ENCODE results near the gene YAF2.
"Not testable (repeated sequence)": the region's sequence is repeated elsewhere in the genome, so short reads cannot be mapped to it uniquely, and the experiment has no call there.

YAF2 gene

DNA sequence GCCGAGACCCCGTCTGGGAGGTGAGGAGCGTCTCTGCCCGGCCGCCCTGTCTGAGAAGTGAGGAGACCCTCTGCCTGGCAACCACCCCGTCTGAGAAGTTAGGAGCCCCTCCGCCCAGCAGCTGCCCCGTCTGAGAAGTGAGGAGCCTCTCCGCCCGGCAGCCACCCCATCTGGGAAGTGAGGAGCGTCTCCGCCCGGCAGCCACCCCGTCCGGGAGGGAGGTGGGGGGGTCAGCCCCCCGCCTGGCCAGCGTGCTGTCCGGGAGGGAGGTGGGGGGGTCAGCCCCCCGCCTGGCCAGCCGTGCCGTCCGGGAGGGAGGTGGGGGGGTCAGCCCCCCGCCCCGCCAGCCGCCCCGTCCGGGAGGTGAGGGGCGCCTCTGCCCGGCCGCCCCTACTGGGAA, 10.5 kb downstream of the YAF2 start:
- H3K27me3 ChIP-seq (ENCODE audit: control insufficient read depth, insufficient read depth, low read length, poor library complexity, severe bottlenecking); H3K4me1 ChIP-seq (ENCODE audit: control insufficient read depth, insufficient read depth, low read length); H3K9me3 ChIP-seq (ENCODE audit: control insufficient read depth, low read length); H3K27ac ChIP-seq (ENCODE audit: insufficient read depth, low read depth, low read length, poor library complexity, severe bottlenecking); H3K4me3 ChIP-seq (ENCODE audit: insufficient read depth, low read depth, low read length); H3K36me3 ChIP-seq (ENCODE audit: control insufficient read depth, insufficient read depth, low read length): not testable (repeated sequence)
- WGBS, 2 experiments, result 93 to 95% methylated on average over 27 to 30 of the region's 30 CpGs

DNA sequence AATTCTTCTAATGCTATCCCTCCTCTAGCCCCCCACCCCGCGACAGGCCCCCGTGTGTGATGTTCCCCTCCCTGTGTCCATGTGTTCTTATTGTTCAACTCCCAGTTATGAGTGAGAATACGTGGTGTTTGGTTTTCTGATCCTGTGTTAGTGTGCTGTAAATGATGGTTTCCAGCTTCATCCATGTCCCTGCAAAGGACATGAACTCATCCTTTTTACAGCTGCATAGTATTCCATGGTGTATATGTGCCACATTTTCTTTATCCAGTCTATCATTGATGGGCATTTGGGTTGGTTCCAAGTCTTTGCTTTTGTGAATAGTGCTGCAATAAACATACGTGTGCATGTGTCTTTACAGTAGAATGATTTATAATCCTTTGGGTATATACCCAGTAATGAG, 13.5 kb downstream of the YAF2 start:
- not testable (repeated sequence) for H3K4me3 ChIP-seq (ENCODE audit: insufficient read depth, low read depth, low read length); H3K27ac ChIP-seq (ENCODE audit: insufficient read depth, low read depth, low read length, poor library complexity, severe bottlenecking); H3K27me3 ChIP-seq (ENCODE audit: control insufficient read depth, insufficient read depth, low read length, poor library complexity, severe bottlenecking); H3K4me1 ChIP-seq (ENCODE audit: control insufficient read depth, insufficient read depth, low read length); H3K9me3 ChIP-seq (ENCODE audit: control insufficient read depth, low read length); H3K36me3 ChIP-seq (ENCODE audit: control insufficient read depth, insufficient read depth, low read length)
- WGBS, 2 experiments, result 93 to 99% methylated on average over 4 of the region's 5 CpGs

DNA sequence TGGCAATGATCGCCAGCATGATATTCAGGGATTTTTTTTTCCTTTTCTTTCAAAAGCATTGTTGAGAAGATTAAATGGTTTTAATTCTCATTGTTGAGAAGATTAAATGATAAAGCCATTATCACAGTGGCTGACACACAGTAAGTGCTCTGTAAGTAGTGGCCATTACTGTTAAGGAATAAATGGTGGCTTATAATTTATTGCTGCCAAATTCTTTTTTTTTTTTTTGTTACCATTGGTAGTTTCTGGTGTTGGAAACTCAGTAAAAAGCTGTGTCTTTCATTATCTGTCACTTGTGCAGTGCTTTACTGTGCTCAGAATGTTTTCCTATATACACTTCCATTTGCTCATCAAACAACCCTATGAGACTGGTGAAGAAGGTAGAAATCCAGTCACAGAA, 15.3 kb downstream of the YAF2 start:
- WGBS, 2 experiments, result 94 to 95% methylated on average over 1 of the region's 1 CpG
- Histone ChIP-seq H3K4me1 (ENCODE audit: control insufficient read depth, insufficient read depth, low read length) (no peaks in the 10 kb centered on the region), H3K9me3 (ENCODE audit: control insufficient read depth, low read length) (no peaks in the 10 kb centered on the region), H3K27ac (ENCODE audit: insufficient read depth, low read depth, low read length, poor library complexity, severe bottlenecking) (no peak overlapping the region), H3K27me3 (ENCODE audit: control insufficient read depth, insufficient read depth, low read length, poor library complexity, severe bottlenecking) (no peaks in the 10 kb centered on the region), H3K36me3 (ENCODE audit: control insufficient read depth, insufficient read depth, low read length) (no peaks in the 10 kb centered on the region), H3K4me3 (ENCODE audit: insufficient read depth, low read depth, low read length) (no peak overlapping the region)

DNA sequence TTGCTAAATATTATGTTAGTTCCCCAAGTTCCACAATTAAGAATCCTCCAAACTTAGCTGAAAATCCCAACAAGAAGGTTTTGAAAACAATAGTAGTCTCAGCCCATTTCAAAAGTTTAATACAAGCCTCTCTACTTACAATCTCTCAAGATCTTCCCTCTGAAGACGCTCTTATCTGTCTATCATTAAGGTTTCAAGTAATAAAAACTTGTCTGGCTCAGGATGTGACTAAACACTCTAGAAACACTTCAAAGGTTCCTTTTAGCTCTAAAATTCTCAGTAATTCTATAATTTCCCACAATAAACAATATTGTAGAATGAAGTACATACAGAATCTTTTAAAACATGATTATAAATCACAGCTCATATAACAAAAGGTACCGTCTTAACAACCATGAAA, 16.3 kb downstream of the YAF2 start:
- Histone ChIP-seq H3K9me3 (ENCODE audit: control insufficient read depth, low read length) (no peaks in the 10 kb centered on the region), H3K36me3 (ENCODE audit: control insufficient read depth, insufficient read depth, low read length) (no peaks in the 10 kb centered on the region), H3K27me3 (ENCODE audit: control insufficient read depth, insufficient read depth, low read length, poor library complexity, severe bottlenecking) (no peaks in the 10 kb centered on the region), H3K4me1 (ENCODE audit: control insufficient read depth, insufficient read depth, low read length) (no peaks in the 10 kb centered on the region), H3K27ac (ENCODE audit: insufficient read depth, low read depth, low read length, poor library complexity, severe bottlenecking) (no peak overlapping the region), H3K4me3 (ENCODE audit: insufficient read depth, low read depth, low read length) (no peak overlapping the region)
- 95 to 100% methylated on average over 1 to 2 of the region's 2 CpGs for WGBS, 2 experiments

DNA sequence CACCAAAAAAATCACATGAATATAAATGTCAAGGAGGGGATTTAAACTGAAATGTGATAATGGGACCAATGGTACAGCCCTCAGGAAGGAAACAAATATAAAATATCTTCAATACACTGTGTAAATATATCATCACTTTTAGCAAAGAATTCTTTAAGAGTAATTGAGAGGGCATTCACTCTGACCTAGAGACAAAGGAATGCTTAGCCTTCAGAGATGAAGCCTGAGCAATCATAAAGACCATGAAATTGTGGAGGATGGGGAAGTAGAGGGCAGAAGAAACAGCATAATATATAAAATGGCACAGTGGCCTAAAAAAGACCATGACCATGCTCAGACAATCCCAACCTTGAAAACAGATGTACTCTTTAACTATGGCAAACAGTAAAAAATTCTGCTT, 20.4 kb downstream of the YAF2 start:
- Histone ChIP-seq H3K36me3 (ENCODE audit: control insufficient read depth, insufficient read depth, low read length) (no peaks in the 10 kb centered on the region), H3K27ac (ENCODE audit: insufficient read depth, low read depth, low read length, poor library complexity, severe bottlenecking) (no peak overlapping the region), H3K27me3 (ENCODE audit: control insufficient read depth, insufficient read depth, low read length, poor library complexity, severe bottlenecking) (no peaks in the 10 kb centered on the region), H3K9me3 (ENCODE audit: control insufficient read depth, low read length) (no peaks in the 10 kb centered on the region), H3K4me3 (ENCODE audit: insufficient read depth, low read depth, low read length) (no peak overlapping the region), H3K4me1 (ENCODE audit: control insufficient read depth, insufficient read depth, low read length) (no peaks in the 10 kb centered on the region)

DNA sequence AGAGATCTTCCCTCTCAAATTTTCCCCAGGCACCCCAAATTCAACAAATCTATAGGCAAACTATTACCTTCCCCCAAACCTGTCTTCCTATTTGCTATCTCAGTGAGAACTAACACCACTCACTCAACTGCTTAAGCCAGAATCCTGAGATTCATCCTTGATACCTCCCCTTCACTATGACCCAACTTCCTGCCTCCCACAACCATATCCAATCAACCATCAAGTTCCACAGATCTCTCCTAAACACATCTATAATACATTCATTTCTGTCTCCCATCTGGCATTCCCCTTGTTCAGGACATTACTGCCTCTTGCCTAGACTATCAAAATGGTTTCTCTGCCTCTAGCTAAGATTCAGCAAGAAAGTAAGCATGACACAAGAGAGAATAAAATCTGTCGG, 21.3 kb downstream of the YAF2 start:
- no CpG with 5 or more reads among the region's 1 CpG for WGBS, 2 experiments
- Histone ChIP-seq H3K27ac (ENCODE audit: insufficient read depth, low read depth, low read length, poor library complexity, severe bottlenecking) (no peak overlapping the region), H3K4me3 (ENCODE audit: insufficient read depth, low read depth, low read length) (no peak overlapping the region), H3K36me3 (ENCODE audit: control insufficient read depth, insufficient read depth, low read length) (no peaks in the 10 kb centered on the region), H3K4me1 (ENCODE audit: control insufficient read depth, insufficient read depth, low read length) (no peaks in the 10 kb centered on the region), H3K9me3 (ENCODE audit: control insufficient read depth, low read length) (no peaks in the 10 kb centered on the region), H3K27me3 (ENCODE audit: control insufficient read depth, insufficient read depth, low read length, poor library complexity, severe bottlenecking) (no peaks in the 10 kb centered on the region)

DNA sequence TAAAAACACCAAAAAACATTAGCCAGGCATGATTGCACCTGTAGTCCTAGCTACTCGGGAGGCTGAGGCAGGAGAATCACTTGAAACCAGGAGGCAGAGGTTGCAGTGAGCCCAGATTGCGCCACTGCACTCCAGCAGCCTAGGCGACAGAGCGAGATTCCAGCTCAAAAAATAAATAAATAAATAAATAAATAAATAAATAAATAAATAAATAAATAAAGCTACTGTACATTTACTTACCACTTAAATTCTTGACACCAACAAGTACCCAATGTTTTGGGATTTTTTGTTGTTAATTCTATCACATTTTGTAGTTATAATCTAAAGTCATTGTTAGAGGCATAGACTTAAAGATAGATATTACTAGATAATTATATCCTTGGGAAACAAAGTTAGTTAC, 22.3 kb downstream of the YAF2 start:
- WGBS, 2 experiments, result 88 to 94% methylated on average over 2 of the region's 4 CpGs
- H3K27ac ChIP-seq (ENCODE audit: insufficient read depth, low read depth, low read length, poor library complexity, severe bottlenecking); H3K4me1 ChIP-seq (ENCODE audit: control insufficient read depth, insufficient read depth, low read length); H3K9me3 ChIP-seq (ENCODE audit: control insufficient read depth, low read length); H3K27me3 ChIP-seq (ENCODE audit: control insufficient read depth, insufficient read depth, low read length, poor library complexity, severe bottlenecking); H3K4me3 ChIP-seq (ENCODE audit: insufficient read depth, low read depth, low read length); H3K36me3 ChIP-seq (ENCODE audit: control insufficient read depth, insufficient read depth, low read length): not testable (repeated sequence)

DNA sequence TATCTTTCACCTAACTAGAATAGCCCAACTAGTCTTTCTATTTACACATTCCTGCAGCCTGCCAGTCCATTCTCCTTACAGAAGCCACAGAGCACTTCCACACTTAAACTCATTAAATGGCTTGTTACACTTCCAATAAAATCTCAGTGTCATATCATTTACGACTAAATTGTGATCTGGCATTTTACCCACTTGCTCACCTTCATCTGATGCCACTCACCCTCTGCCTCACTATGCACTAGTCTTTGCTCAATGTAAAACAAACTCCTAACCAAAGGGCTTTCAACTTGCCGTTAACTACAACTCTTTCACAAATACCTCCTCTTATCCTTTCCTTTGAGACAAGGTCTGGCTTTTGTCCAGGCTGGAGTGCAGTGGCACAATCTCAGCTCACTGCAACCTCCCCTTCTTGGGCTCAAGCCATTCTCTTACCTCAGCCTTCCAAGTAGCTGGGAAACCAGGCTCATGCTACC, 24.1 kb downstream of the YAF2 start:
- no peaks in the 10 kb centered on the region for H3K4me1 ChIP-seq (ENCODE audit: control insufficient read depth, insufficient read depth, low read length)
- no peak overlapping the region for H3K27ac ChIP-seq (ENCODE audit: insufficient read depth, low read depth, low read length, poor library complexity, severe bottlenecking)
- no peaks in the 10 kb centered on the region for H3K9me3 ChIP-seq (ENCODE audit: control insufficient read depth, low read length)
- H3K27me3 ChIP-seq (ENCODE audit: control insufficient read depth, insufficient read depth, low read length, poor library complexity, severe bottlenecking), result no peaks in the 10 kb centered on the region
- 82 to 84% methylated on average over 2 of the region's 2 CpGs for WGBS, 2 experiments
- no peak overlapping the region for H3K4me3 ChIP-seq (ENCODE audit: insufficient read depth, low read depth, low read length)
- no peaks in the 10 kb centered on the region for H3K36me3 ChIP-seq (ENCODE audit: control insufficient read depth, insufficient read depth, low read length)

DNA sequence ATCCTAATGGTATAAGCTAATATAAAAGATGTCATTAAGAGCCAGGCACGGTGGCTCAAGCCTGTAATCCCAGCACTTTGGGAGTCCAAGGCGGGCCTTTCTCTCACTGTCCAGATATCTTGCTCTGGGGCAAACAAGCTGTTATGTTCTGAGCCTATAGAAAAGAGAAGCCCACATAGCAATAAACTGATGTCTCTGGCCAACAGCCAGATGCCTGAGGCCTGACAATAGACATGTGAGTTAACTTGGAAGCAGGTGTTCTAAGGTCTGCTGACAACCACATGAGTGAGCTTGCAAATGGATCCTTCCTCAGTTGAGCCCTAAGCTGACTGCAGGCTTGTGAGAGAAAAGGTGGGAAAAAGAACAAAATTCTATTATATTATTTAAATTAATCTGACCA, 25.0 kb downstream of the YAF2 start:
- WGBS, 2 experiments, result 88 to 89% methylated on average over 2 of the region's 2 CpGs
- no peaks in the 10 kb centered on the region for H3K36me3 ChIP-seq (ENCODE audit: control insufficient read depth, insufficient read depth, low read length)
- no peak overlapping the region for H3K4me3 ChIP-seq (ENCODE audit: insufficient read depth, low read depth, low read length)
- no peaks in the 10 kb centered on the region for H3K9me3 ChIP-seq (ENCODE audit: control insufficient read depth, low read length)
- H3K4me1 ChIP-seq (ENCODE audit: control insufficient read depth, insufficient read depth, low read length), result no peaks in the 10 kb centered on the region
- H3K27ac ChIP-seq (ENCODE audit: insufficient read depth, low read depth, low read length, poor library complexity, severe bottlenecking), result no peak overlapping the region
- no peaks in the 10 kb centered on the region for H3K27me3 ChIP-seq (ENCODE audit: control insufficient read depth, insufficient read depth, low read length, poor library complexity, severe bottlenecking)

DNA sequence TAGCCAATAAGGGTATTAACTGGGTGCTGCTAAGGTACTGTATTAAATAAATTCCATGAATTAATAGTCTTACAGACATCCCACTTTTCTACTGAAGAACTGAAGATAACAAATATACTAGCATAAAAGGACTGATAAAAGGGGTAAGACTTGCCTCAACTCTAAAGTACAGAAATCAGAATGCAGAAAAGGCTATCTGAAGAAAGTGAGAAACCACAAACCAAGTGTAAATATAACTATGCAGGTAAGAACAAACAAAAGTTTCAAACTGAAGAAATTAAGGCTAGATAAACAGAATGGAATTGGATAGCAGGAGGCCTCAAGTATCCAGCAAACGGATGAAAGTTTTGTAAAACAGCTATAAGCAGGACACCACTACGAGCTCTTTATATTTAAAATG, 29.5 kb downstream of the YAF2 start:
- Histone ChIP-seq H3K36me3 (ENCODE audit: control insufficient read depth, insufficient read depth, low read length) (no peaks in the 10 kb centered on the region), H3K27ac (ENCODE audit: insufficient read depth, low read depth, low read length, poor library complexity, severe bottlenecking) (no peak overlapping the region), H3K4me3 (ENCODE audit: insufficient read depth, low read depth, low read length) (no peak overlapping the region), H3K4me1 (ENCODE audit: control insufficient read depth, insufficient read depth, low read length) (no peaks in the 10 kb centered on the region), H3K27me3 (ENCODE audit: control insufficient read depth, insufficient read depth, low read length, poor library complexity, severe bottlenecking) (no peaks in the 10 kb centered on the region), H3K9me3 (ENCODE audit: control insufficient read depth, low read length) (no peaks in the 10 kb centered on the region)
- 80 to 88% methylated on average over 1 of the region's 2 CpGs for WGBS, 2 experiments

DNA sequence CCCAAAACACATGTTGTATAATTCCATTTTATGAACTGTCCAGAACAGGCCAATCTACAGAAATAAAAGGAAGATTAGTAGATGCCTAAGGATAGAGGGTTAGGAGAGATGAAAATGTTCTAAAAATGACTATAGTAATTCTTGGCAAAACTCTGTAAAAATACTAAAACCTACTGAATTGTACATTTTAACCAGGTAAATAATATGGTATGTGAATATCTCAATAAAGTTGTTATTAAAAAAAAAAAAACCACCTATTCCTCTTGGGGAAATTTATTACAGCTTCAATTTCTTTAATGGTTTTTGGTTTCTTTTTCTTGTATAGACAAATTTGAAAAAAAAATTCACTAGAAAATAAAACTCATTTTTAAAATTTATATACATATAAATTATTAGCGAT, 33.2 kb downstream of the YAF2 start:
- Histone ChIP-seq H3K27ac (ENCODE audit: insufficient read depth, low read depth, low read length, poor library complexity, severe bottlenecking) (no peak overlapping the region), H3K9me3 (ENCODE audit: control insufficient read depth, low read length) (no peaks in the 10 kb centered on the region), H3K36me3 (ENCODE audit: control insufficient read depth, insufficient read depth, low read length) (no peaks in the 10 kb centered on the region), H3K4me3 (ENCODE audit: insufficient read depth, low read depth, low read length) (no peak overlapping the region), H3K4me1 (ENCODE audit: control insufficient read depth, insufficient read depth, low read length) (no peaks in the 10 kb centered on the region), H3K27me3 (ENCODE audit: control insufficient read depth, insufficient read depth, low read length, poor library complexity, severe bottlenecking) (no peaks in the 10 kb centered on the region)
- 100% methylated on average over 1 of the region's 1 CpG; no CpG with 5 or more reads in 1 of the 2 experiments for WGBS, 2 experiments
